Left renal cortex interstitium (tissue), 4 donors: Measurements from ENCODE around the gene TRIM25. TPM values are rescaled to one million over a fixed set of nuclear protein-coding genes. Genes with fewer than 3 reads are reported as not detected.
"Not testable (repeated sequence)": the region's sequence is repeated elsewhere in the genome, so short reads cannot be mapped to it uniquely, and the experiment has no call there.

Experiments used
- DNase-seq, 4 donors: peaks; one replicate each; pipeline ENCODE4 v3.0.0-alpha.2; 2013; ENCODE audit warnings: low read depth in 4 of 4, low spot score in 2 of 4, missing footprints in 1 of 4
- polyA plus RNA-seq, 4 donors: library from polyadenylated mRNA; unstranded; fragments of 120-200 nt; gene quantifications; one replicate each; pipeline ENCODE4 v1.2.1, GENCODE V29; 2013; ENCODE audit not compliant: insufficient read length in 4 of 4

TRIM25 gene, protein sequence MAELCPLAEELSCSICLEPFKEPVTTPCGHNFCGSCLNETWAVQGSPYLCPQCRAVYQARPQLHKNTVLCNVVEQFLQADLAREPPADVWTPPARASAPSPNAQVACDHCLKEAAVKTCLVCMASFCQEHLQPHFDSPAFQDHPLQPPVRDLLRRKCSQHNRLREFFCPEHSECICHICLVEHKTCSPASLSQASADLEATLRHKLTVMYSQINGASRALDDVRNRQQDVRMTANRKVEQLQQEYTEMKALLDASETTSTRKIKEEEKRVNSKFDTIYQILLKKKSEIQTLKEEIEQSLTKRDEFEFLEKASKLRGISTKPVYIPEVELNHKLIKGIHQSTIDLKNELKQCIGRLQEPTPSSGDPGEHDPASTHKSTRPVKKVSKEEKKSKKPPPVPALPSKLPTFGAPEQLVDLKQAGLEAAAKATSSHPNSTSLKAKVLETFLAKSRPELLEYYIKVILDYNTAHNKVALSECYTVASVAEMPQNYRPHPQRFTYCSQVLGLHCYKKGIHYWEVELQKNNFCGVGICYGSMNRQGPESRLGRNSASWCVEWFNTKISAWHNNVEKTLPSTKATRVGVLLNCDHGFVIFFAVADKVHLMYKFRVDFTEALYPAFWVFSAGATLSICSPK
- polyA plus RNA-seq, result 10 to 100 TPM; 26.1 to 34.0 (median 30.1) TPM

DNA sequence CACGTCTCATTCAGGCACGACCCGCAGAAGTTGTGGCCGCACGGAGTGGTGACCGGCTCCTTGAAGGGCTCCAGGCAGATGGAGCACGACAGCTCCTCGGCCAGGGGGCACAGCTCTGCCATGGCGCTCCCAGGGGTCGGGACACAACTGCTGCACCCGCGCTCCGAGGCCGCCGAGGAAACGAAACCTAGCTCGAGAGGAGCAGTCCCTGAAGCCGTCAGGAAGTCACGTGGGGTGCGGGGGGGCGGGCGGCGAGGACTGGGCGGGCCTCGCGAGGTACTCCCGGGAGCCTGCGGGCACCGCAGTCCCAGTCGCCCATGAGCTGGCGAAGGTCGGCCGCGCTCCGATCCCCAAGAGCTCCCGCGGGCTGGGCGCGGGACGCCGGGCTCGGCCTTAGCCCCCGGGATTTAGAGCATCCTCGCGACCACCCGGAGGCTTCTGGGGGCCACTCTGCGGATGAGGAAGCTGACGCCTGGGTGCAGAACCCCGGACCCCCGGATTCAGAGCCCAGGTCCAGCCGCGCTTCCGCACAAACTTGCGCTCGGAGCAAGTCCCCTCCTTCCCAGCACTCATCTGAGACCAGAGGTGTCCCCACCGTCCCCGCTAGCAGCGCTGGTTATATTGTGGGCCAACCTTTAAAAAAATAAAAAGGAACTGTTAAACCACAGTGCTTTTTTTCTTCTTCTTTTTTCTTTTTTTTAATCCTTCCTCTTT lies at the start of gene TRIM25:
Gene TRIM25 (minus strand): TSS at position 183 of the 714 bp plus-strand sequence. CDS start 61 bp downstream, at position 122.
- peak; percentile 55 to 79 (median 70) for DNase-seq

DNA sequence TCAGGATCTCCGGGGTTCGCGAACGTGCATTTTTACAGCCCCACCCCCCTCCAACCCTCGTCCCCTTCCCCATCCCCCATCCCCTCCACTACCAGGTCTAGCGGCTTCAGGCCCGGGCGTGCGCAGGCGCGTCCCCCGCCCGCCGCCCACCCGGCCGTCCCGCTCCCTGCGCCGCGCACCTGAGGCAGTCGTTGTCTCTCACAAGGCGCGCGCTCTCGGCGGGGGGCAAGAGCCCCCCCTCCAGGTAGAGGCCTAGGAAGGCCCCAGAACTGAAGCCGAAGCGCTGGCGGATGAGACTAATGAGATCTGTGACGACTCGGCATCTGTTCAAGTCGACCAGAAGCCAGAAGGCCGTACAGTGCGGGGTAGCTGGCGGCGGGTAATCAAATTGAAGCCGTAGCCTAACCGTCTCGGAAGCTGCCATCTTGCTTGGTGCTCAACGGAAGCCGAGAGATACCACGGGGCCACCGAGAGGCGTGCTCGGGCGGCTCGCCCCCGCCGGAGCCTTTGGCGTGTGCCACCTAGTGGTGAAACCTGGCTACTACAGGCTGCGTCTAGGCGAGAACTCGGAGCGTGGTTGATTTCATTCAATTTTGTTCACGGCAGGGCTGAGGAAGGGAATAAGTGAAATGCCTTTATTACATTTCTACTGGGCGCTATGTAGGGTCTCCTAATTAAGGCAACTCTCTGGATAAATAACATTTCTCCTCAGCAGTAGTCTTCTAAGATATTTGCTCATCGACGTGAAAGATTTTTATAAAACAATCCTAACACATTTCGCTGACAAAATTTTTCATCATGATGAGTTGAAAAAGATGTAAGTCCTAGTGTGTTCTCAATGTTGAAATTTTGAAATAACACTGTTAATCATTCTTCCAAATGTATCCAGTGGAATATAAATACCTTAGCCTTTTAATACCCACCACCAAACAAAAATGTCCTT lies 47.0 kb upstream of the TRIM25 start, which contains the start of gene COIL:
Gene COIL (minus strand): TSS at position 455 of the 943 bp plus-strand sequence. CDS start 31 bp downstream, at position 424.
- peak; percentile 84 to 89 (median 84) for DNase-seq

DNA sequence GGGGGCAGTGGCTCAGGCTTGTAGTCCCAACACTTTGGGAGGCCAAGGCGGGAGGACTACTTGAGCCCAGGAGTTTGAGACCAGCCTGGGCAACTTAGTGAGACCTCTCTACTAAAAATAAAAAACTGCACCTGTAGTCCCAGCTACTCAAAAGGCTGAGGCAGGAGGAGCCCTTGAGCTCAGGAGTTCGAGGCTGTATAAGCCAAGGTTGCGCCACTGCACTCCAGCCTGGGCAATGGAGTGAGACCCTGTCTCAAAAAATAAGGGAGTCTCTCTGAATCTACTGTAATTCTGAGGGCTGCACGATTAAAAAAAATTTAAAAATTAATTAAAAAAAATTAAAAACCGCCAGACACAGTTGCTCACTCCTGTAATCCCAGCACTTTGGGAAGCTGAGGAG lies 43.1 kb upstream of the TRIM25 start:
- DNase-seq, result no peak

DNA sequence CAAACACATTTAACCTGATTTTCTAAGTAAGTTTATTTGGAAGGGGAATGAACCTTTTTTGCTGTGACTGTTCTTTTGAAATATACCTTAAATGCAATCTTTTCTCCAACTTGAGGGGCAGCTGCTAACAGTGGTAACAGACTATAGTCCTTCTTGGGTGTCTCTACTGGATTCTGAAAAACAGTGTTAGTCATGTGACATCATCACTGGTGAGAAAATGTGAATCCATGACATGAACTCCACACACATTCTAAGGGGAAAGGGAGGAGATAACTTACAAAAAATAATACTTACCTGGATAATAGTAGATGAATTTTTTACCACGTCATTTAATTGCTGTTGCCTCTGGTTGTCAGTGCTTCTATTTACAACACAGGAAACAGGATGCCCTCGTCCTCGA lies 35.7 kb upstream of the TRIM25 start:
- DNase-seq, result no peak

DNA sequence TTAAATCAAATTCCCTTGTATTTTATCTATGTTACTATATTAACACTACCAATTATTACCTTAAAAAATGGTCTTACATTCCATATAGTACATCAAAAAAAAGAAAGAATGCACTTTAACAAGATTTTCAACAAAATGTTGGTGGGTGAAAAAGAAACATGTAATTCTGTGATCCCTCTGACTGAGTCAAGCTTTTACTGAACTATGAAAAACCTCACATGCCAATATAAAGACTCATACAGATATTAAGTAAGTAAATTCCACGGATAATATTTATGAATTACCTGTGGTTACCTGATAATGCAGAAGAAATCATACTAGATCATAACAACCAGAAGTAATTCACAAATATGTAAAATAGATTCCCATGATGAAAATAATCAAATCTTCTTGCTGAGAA lies 34.6 kb upstream of the TRIM25 start:
- no peak for DNase-seq

DNA sequence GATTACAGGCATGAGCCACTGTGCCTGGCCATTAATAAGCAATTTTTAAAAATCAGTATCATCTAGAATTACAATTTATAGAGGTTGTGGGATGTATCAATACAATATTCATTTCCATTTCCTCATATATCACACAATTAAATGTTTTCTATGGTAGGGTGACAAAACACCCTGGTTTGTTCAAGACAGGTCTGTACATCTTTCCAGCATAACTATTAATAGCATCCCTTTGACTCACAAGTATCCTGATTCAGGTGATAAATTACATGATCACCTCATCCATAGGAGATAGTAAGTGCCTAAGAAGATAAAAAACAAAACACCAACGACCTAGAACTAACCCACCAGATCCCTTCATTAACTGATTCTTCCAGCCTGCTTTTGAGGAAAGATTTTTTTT lies 33.9 kb upstream of the TRIM25 start:
- no peak for DNase-seq

DNA sequence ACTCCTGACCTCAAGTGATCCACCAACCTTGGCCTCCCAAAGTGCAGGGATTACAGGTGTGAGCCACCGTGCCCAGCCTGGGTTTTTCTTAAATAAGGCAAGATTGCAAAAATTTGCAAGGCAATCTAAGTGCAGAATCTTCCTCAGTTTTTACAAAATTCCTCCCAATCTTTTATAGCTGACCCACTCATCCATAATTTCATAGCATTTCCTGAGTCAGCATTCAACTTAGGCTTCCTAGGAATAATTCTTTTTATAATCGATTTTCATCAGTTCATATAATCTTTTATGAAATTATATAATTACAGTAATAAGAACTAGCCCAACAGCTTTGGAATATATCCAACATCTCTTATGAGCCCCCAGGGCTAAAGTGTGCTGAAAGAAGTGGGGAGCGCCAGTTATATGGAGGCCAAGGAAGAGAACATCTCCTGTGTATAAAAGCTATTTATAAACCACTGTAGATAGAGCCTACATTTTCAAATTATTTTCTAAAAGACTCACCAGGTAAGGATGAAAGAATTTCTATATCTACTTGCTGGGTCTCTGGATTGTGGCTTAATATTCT lies 32.2 kb upstream of the TRIM25 start:
- no peak for DNase-seq

DNA sequence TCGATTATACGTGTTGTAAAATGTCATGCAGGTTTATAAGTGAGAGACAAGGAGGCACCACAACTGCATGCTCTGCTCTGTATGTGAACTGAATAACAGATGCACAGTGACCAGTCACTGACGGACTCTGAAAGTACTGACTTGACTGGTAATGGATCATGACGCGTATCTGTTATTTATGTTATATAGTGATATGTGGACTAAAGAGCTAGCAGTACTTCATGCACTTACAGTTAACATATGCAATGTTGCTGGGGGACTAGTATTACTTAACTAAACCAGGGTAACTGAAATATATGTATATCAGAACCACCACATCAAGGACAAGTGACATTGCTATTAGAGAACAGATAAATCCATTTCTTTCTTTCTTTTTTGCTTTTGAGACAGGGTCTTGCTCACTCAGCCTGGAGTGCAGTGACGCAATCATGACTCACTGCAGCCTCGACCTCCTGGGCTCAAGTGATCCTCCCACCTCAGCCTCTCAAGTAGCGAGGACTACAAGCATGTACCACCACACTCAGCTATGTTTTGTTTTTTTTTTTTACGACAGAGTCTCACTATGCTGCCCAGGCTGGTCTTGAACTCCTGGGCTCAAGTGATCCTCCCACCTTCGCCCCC lies 29.8 kb upstream of the TRIM25 start:
- no peak for DNase-seq

DNA sequence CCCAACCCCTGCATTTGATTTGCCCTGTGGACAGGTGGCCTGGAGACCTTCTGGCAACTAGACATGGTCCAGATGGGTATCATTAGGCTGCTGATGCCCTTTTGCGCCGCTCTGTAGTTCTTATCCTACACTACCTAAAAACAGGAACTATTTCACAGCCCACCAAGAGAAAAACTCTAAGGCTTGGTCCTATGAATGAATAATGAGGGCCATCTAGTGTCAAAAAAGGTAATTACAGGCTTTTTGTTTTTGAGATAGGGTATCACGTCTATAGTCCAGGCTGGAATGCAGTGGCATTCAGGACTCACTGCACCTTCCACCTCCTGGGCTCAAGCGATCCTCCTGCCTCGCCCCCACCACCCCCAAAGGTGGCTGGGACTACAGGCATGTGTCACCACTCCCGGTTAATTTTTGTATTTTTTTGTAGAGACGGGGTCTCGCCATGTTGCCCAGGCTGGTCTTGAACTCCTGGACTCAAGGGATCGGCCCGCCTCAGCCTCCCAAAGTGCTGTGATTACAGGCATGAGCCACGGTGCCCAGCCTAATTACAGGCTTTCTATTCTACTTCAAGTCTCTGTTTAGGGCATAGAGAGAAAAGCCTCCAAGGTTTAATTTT lies 26.1 kb upstream of the TRIM25 start:
- peak; percentile 15 to 68 (median 36) for DNase-seq

DNA sequence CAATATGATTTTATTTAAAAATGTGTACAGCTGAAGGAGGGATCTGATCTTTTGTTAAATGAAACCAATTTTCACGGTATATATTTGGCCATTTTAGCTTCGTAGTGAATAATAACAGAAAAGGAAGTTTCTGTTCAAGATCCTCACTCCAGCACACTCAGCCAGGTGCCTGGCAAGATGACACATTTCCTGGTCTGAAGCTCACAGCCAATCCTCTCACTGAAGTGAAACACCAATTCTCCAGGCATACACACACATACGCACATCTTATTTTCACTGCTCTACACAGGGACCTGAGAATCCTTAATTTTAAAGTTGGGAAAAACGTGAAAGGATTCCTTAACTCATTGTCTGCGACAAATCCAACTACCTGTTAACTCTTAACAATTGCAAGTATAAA lies 24.4 kb upstream of the TRIM25 start:
- DNase-seq, result not testable (repeated sequence)

DNA sequence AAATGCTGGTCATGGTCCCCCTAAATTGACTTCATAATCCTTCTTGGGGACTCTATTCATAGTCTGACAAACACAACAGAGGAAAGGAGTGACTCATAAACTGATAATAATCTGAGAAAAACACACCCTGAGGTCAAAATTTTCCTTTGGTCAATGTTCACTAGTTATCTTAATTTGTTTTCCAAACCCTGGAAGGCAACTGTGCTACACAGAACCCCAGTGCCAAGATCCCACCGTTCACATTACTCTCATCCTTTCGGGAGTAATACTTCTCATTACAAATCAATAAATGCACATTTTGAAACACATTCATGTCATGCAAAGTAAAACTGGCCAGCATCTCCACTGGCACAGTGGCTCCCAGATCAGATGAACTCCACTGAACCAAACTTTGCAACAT lies 23.8 kb upstream of the TRIM25 start:
- no peak for DNase-seq

DNA sequence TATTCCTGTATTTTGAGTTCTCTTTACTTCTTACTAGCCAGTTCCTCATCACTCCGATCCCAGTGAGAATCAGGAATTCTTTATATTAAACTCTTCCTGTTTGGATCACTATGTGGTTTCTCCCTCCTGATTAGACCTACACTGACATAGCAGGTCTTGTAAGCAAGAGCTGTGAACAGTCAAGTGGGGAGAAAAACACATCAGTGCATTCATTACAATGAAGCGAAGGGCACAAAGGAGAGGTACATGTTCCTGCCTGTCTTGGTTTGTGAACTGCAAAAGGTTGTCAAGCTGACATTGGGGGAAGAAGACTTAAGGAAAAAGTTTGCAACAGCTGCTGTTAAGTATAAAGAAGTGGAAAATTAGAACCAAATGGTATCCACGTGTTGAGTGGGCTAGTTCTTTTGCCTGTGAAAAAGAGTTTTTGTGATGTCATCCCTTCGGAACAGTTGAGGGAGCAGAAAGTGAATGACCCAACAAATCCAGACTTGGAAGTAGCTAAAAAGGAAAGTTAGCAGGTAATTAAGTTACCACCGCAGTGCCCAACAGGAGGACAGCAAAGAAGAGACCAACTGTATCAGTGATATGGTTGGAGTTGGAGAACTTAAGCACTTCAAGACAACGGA lies 23.0 kb upstream of the TRIM25 start:
- DNase-seq, result no peak

DNA sequence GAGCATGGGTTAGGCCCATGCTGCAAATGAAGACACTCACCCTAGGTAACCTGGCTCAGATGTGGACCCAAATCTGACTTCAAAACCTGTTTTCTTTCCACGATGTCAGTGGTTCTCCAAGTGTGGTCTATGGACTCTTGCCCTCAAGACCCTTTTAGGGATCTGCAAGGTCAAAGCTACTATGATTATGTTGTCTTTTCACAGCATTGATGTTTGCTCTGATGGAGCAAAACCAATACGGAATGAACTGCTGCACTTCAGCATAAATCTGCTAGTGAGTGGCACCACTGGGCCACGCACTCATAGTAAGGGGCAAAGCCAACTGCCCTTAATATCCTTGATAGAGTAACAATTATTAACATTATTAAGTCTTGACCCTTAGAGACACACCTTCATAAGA lies 21.6 kb upstream of the TRIM25 start:
- no peak for DNase-seq

DNA sequence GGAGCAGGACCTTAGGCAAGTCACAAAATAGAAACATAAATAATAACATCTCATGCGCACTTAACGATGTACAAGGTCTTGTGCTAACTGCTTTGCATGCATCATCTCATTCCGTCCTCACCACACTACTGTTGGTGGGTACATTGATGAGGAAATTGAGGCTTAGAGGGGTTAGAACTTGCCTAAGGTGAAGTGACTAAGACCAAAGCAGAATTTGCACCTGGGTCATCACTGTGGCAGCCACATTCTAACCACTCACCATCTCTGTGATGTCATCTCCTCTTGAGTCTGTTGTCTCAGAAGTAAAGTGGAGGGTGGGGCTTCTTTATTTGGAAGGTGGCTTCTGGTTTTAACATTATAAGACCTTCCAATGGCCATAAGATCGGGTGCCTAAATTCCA lies 20.4 kb upstream of the TRIM25 start:
- DNase-seq, result no peak

DNA sequence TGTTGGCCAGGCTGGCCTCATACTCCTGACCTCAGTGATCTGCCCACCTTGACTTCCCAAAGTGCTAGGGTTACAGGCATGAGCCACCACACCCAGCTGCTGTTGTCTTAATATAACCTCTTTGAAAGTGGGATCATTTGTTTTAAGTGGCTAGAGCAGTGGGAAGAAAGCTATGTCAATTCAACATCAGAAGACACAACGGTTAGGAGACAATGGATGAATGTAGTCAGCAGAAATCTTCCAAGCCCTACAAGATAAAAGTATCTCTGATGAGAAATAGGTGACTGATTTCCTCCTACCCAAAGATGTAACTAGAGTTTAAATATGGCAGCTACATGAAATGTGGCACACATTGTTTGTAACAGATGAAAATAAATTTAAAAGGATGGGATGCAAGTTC lies 20.0 kb upstream of the TRIM25 start:
- no peak for DNase-seq

DNA sequence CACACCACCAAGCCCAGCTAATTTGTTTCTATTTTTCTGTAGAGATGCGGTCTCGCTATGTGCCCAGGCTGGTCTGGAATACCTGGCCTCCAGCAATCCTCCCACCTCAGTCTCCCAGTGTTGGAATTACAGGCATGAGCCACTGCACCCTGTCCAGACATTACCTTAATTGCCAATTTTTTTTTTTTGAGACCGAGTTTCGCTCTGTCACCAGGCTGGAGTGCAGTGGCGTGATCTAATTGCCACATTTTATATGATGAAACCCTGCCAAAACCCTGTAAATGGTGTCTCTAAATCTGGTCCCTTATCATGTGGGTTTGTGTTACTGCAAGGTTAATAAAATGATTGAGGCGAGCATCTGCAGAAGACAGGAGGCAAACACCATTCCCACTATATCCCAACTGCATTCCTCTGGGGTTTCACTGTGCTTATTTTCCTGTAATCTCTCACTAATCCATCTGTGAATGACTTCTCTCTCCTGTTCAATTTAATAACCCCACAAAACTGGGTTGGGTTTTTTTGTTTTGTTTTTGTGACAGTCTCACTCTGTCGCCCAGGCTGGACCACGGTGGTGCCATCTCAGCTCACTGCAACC lies 19.4 kb upstream of the TRIM25 start:
- DNase-seq, result no peak

DNA sequence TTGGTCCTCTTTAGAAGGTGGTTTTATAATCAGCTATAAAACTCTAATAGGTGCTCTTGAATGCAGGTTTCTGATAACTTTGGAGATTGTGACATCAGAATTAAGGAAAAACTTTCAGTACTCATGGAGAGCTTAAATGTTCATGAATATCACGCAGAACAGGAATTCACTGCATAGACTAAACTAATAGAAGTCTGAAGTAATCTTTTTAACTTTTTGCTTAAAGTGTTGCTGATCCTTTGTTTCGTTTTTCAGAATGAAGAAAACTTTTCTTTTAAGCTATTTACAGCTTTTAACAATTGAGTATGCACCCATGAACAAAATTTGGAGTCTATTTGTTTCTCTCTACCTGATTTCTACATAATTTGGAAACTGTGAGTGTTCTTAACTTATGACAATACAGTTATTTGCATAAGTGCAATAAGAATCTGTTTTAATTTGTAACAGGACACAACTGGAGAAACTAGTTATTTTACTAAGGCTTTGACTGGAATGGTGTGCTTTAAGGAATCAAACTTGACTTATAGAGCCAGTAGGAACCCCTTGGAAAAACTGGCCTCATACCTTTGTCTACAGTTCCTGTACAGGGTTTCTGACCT lies 17.0 kb upstream of the TRIM25 start:
- DNase-seq, result no peak
